ENCODE measurements around the gene ARHGAP22. TPM values are rescaled to one million over a fixed set of nuclear protein-coding genes. Genes with fewer than 3 reads are reported as not detected.
A peak's percentile ranks its signal among the peaks of the same experiment; 100 is the strongest.

Gene ARHGAP22
- total and polyA plus RNA-seq, 2 of the 4 experiments (the other 2 are of a cell fraction), result 28.3 to 30.2 TPM

DNA sequence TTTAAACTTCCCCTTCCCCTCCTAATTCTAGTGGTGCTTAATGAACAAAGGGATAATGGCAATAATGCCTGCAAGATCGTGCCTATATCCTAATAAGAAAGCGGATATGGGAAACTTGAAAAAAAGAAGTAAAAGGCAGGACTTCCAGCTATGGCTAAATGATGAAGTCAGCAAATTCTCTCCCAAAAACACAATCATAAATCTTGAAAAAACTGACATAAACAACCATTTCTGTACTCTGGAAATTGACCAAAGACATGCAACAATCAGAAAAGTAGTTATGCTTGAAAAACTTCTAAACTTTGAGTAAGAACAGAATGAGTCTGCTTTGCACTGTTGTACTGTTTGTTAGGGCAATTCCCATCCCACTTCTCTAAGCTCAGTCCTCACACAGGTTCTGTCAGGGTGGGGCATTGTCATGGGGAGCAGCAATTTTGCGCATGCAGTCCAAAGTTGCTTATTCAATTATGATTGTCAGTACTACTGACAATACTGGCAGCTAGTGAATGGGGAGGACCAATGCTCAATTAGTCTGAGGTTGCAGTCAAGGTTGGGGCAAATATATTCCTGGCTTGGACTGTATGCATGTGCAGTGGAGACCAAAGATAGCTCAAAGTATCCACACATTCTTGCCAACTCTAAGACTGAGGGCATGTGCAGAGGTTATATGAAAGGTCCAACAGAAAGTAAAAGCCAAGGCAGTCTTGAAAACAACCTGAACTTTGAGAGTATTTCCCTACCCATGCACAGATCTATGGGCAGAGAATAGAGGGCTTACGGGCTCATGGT lies 34.1 kb upstream of the ARHGAP22 start:
- H3K23ac ChIP-seq (ENCODE audit: low read depth, low read length), result no peak overlapping the region
- ChIA-PET POLR2A (ENCODE audit: unreplicated experiment) (no interaction called here), CTCF (interaction anchor here (0.8 to 1.5 kb wide), 4 partner anchors 17 to 31 kb away, joined by 3 to 5 read pairs (median 4); no protein-coding TSS in a partner anchor)
- H4K5ac ChIP-seq (ENCODE audit: low read depth, low read length), result no peak overlapping the region
- no peak overlapping the region for H2AK5ac ChIP-seq (ENCODE audit: low read depth, low read length)
- no peak overlapping the region for H3K4me3 ChIP-seq (ENCODE audit: insufficient read depth, low read depth, low read length)
- H2AFZ ChIP-seq (replicated peaks; ENCODE audit: low read length, poor library complexity), result no peak overlapping the region
- no peak overlapping the region for H3K9ac ChIP-seq (ENCODE audit: low read depth, low read length)
- H4K91ac ChIP-seq (ENCODE audit: insufficient read depth, low read depth, low read length), result no peak overlapping the region
- dilution Hi-C loops (cut with HindIII; ENCODE audit: low sequenced_read_pairs, unreplicated experiment) (no loop called here), in situ Hi-C loops (cut with MboI; ENCODE audit: low sequenced_read_pairs) (no loop called here), intact Hi-C loops (cut with micrococcal nuclease) (no loop called here)
- no peak overlapping the region for H2BK15ac ChIP-seq (ENCODE audit: low read depth, low read length)
- peak; percentile 91 for TF ChIP-seq MAFK (IDR thresholded peaks at IDR 0.05; ENCODE audit: low read depth, low read length)
- no peak for TF ChIP-seq MXI1 (IDR thresholded peaks at IDR 0.05; ENCODE audit: borderline replicate concordance, low read depth, low read length)
- no CpG with 5 or more reads among the region's 4 CpGs for WGBS, 2 experiments (ENCODE audit: extremely low coverage in 2 of 2, insufficient read length in 1 of 2)
- H3K56ac ChIP-seq (ENCODE audit: extremely low read depth, insufficient read depth, low read length), result no peak overlapping the region
- DNase-seq, result no peak
- peaks cover 2% of the 10 kb centered on the region; the same call in 1 of the 2 replicates for H3K4me1 ChIP-seq (ENCODE audit: control insufficient read depth, insufficient read depth, low read length)
- no peaks in the 10 kb centered on the region for H3K9me3 ChIP-seq (ENCODE audit: control insufficient read depth, insufficient read depth, low read length)
- H3K14ac ChIP-seq (replicated peaks; ENCODE audit: low read depth, low read length), result 0 out of 2 replicates have a peak overlapping the region, but pooled peaks have one; percentile 5
- H3K27me3 ChIP-seq (ENCODE audit: control insufficient read depth, insufficient read depth, low read length), result no peaks in the 10 kb centered on the region
- H4K8ac ChIP-seq (ENCODE audit: low read depth in 2 of 2, low read length in 2 of 2), result no peak overlapping the region
- H3K4ac ChIP-seq (ENCODE audit: low read depth, low read length), result no peak overlapping the region
- H3K27ac ChIP-seq (ENCODE audit: insufficient read depth, low read length), result no peak overlapping the region
- H2BK20ac ChIP-seq (ENCODE audit: low read depth, low read length), result no peak overlapping the region
- H4K20me1 ChIP-seq (ENCODE audit: insufficient read depth, low read length), result no peaks in the 10 kb centered on the region
- H3K9me1 ChIP-seq (ENCODE audit: insufficient read depth, low read length), result no peaks in the 10 kb centered on the region
- no peak overlapping the region for H2BK120ac ChIP-seq (ENCODE audit: low read depth, low read length)
- H3K4me2 ChIP-seq (ENCODE audit: low read depth, low read length), result no peak overlapping the region
- no TSS peak for BruUV-seq (replicated peaks)
- no peak overlapping the region for H3K18ac ChIP-seq (ENCODE audit: low read depth, low read length)
- H2BK5ac ChIP-seq (ENCODE audit: low read depth, low read length, poor library complexity, severe bottlenecking), result no peak overlapping the region
- H3K79me1 ChIP-seq (ENCODE audit: low read depth in 1 of 2, low read length in 2 of 2), result peaks cover 0 to 8% of the 10 kb centered on the region in 2 experiments; a peak in 1 of 4 replicates
- peak overlapping the region; percentile 44 for H2AK9ac ChIP-seq (replicated peaks; ENCODE audit: low read depth, low read length, poor library complexity)
- no peaks in the 10 kb centered on the region for H3K36me3 ChIP-seq (ENCODE audit: control insufficient read depth, insufficient read depth, low read length)
- no peak for ATAC-seq (ENCODE audit: low read depth)

All from IMR-90 (cell line).